Keratinocyte (primary cell): ENCODE measurements around the gene OSGIN1. TPM values are rescaled to one million over a fixed set of nuclear protein-coding genes. Genes with fewer than 3 reads are reported as not detected.

Source experiments
- DNase-seq: peaks from one replicate; pipeline ENCODE4 v3.0.0-alpha.2; 2011; ENCODE audit warnings: low read depth, missing footprints, low spot score
- FAIRE-seq: peaks from 2 replicates; lab custom pipeline; 2011; peaks lifted over from hg19 to GRCh38; lab: Jason Lieb, UNC
- H2AFZ ChIP-seq: 2 replicates; pipeline ENCODE4 v1.6.0; 2012; ENCODE audit warnings: low read length, control low read depth, inconsistent platforms; ENCODE audit not compliant: control insufficient read depth
- H3K27ac ChIP-seq: 2 replicates; pipeline ENCODE4 v1.5.1; 2011; ENCODE audit warnings: low read length; ENCODE audit not compliant: control insufficient read depth, insufficient read depth
- H3K27me3 ChIP-seq: 3 replicates; pipeline ENCODE4 v1.6.0; 2011; ENCODE audit warnings: low read length; ENCODE audit not compliant: control insufficient read depth, insufficient read depth; ENCODE audit errors: extremely low read depth
- H3K36me3 ChIP-seq, 2 experiments: 2 replicates in 1 of 2; 3 replicates in 1 of 2; pipeline ENCODE4 v1.5.1; 2011; ENCODE audit warnings: low read length in 2 of 2, mild to moderate bottlenecking in 1 of 2; ENCODE audit not compliant: control insufficient read depth in 2 of 2, insufficient read depth in 2 of 2; ENCODE audit errors: extremely low read depth in 1 of 2
- H3K4me1 ChIP-seq: 3 replicates; pipeline ENCODE4 v1.5.1; 2011; ENCODE audit warnings: low read length; ENCODE audit not compliant: control insufficient read depth, insufficient read depth; ENCODE audit errors: extremely low read depth
- H3K4me2 ChIP-seq: 3 replicates; pipeline ENCODE4 v1.6.0; 2011; ENCODE audit warnings: low read depth, low read length; ENCODE audit not compliant: control insufficient read depth, insufficient read depth; ENCODE audit errors: extremely low read depth
- H3K4me3 ChIP-seq, 3 experiments: fragments of 200-600 bp in 1 of 3; sonication (generic) in 1 of 3; 2 replicates in 2 of 3; 3 replicates in 1 of 3; pipeline ENCODE4 v1.5.1; 2011 to 2016; ENCODE audit warnings: low read length in 3 of 3, mild to moderate bottlenecking in 3 of 3, control low read depth in 2 of 3, inconsistent platforms in 1 of 3, low read depth in 1 of 3, mixed read lengths in 1 of 3, mixed run types in 1 of 3, moderate library complexity in 1 of 3; ENCODE audit not compliant: control insufficient read depth in 2 of 3, insufficient read depth in 2 of 3; ENCODE audit errors: extremely low read depth in 1 of 3
- H3K79me2 ChIP-seq: 2 replicates; pipeline ENCODE4 v1.6.0; 2012; ENCODE audit warnings: low read length; ENCODE audit not compliant: control insufficient read depth, insufficient read depth
- H3K9ac ChIP-seq: 3 replicates; pipeline ENCODE4 v1.6.0; 2011; ENCODE audit warnings: low read length; ENCODE audit not compliant: control insufficient read depth, insufficient read depth; ENCODE audit errors: extremely low read depth
- H3K9me1 ChIP-seq: 3 replicates; pipeline ENCODE4 v1.6.0; 2011; ENCODE audit warnings: low read length; ENCODE audit not compliant: control insufficient read depth, insufficient read depth; ENCODE audit errors: extremely low read depth
- H3K9me3 ChIP-seq: 2 replicates; pipeline ENCODE4 v1.5.1; 2012; ENCODE audit warnings: low read depth, low read length; ENCODE audit not compliant: control insufficient read depth
- H4K20me1 ChIP-seq: 3 replicates; pipeline ENCODE4 v1.6.0; 2011; ENCODE audit warnings: low read length; ENCODE audit not compliant: control insufficient read depth, insufficient read depth; ENCODE audit errors: extremely low read depth
- CTCF ChIP-seq, 3 experiments: IDR thresholded peaks in 1 of 3; conservative IDR thresholded peaks in 1 of 3; optimal IDR thresholded peaks in 1 of 3; 2 replicates in 2 of 3; 3 replicates in 1 of 3; pipeline versions ENCODE3 to v1.5.1; 2011; ENCODE audit warnings: low read length in 3 of 3, mild to moderate bottlenecking in 3 of 3, moderate library complexity in 2 of 3, control low read depth in 1 of 3, inconsistent platforms in 1 of 3; ENCODE audit not compliant: insufficient read depth in 2 of 3; ENCODE audit errors: extremely low read depth in 1 of 3
- EZH2 ChIP-seq: IDR thresholded peaks from one replicate; pipeline ENCODE4 v1.6.1; 2012; ENCODE audit warnings: inconsistent platforms, mild to moderate bottlenecking, low read length, moderate library complexity
- dilution Hi-C: fragments of 300-500 bp; cut with MboI; formaldehyde crosslinking; loops from one replicate; pipeline ENCODE4 v1.7.0; 2020; ENCODE audit warnings: low sequenced_read_pairs; ENCODE audit not compliant: extremely low pct_ligation_motif_present
- polyA plus RNA-seq, 5 experiments: library from polyadenylated mRNA; depleted of rRNA in 3 of 5; stranded (reverse) in 3 of 5; stranded (forward) in 1 of 5; unstranded in 1 of 5; fragments of >200 nt; gene quantifications; 1 replicate in 1 of 5; 2 replicates in 3 of 5; 3 replicates in 1 of 5; pipeline versions ENCODE4 v1.2.1 to v1.2.3, GENCODE V29; 2011 to 2012; ENCODE audit warnings: missing spikeins in 2 of 5, low read depth in 1 of 5, low replicate concordance in 1 of 5

Gene OSGIN1
- polyA plus RNA-seq, 1 donor (not counting 4 experiments of a cell fraction or from before 2014, with no cell fraction given), result 2.1 TPM

- no peak for DNase-seq
- dilution Hi-C loops, result no loop called here
- Histone ChIP-seq H3K4me3 (no peak overlapping the region), H4K20me1 (no peaks in the 10 kb centered on the region), H3K9ac (no peak overlapping the region), H3K4me2 (no peak overlapping the region), H3K9me3 (no peaks in the 10 kb centered on the region), H3K36me3 (no peaks in the 10 kb centered on the region), H3K9me1 (no peaks in the 10 kb centered on the region), H3K27me3 (peaks cover 24% of the 10 kb centered on the region), H3K27ac (no peak overlapping the region), H2AFZ (no peak overlapping the region), H3K4me1 (no peaks in the 10 kb centered on the region), H3K79me2 (no peaks in the 10 kb centered on the region)
- TF ChIP-seq CTCF (optimal IDR thresholded peaks at IDR 0.05 in 1 of 3, IDR thresholded peaks at IDR 0.05 in 1 of 3, conservative IDR thresholded peaks at IDR 0.05 in 1 of 3; ENCODE audit: extremely low read depth in 1 of 3, insufficient read depth in 2 of 3, low read length in 3 of 3) (no peak), EZH2 (no peak)
- no peak for FAIRE-seq
Measured at GRCh38 chr16:83935858-83936255, 17.2 kb upstream of the OSGIN1 start.

- no peak for TF ChIP-seq EZH2
- no peak for TF ChIP-seq CTCF (optimal IDR thresholded peaks at IDR 0.05 in 1 of 3, IDR thresholded peaks at IDR 0.05 in 1 of 3, conservative IDR thresholded peaks at IDR 0.05 in 1 of 3; ENCODE audit: extremely low read depth in 1 of 3, insufficient read depth in 2 of 3, low read length in 3 of 3)
- no peak overlapping the region for H3K27ac ChIP-seq
- H3K9me1 ChIP-seq, result no peaks in the 10 kb centered on the region
- no peaks in the 10 kb centered on the region for H3K9me3 ChIP-seq
- FAIRE-seq, result no peak
- H3K9ac ChIP-seq, result no peak overlapping the region
- H3K4me3 ChIP-seq, result no peak overlapping the region
- DNase-seq, result no peak
- H2AFZ ChIP-seq, result no peak overlapping the region
- dilution Hi-C loops, result no loop called here
- no peaks in the 10 kb centered on the region for H3K4me1 ChIP-seq
- no peaks in the 10 kb centered on the region for H3K36me3 ChIP-seq
- H3K4me2 ChIP-seq, result no peak overlapping the region
- H4K20me1 ChIP-seq, result no peaks in the 10 kb centered on the region
- peaks cover 24% of the 10 kb centered on the region for H3K27me3 ChIP-seq
- no peaks in the 10 kb centered on the region for H3K79me2 ChIP-seq
Measured at GRCh38 chr16:83936581-83937165, 16.4 kb upstream of the OSGIN1 start.
